Hepatocyte (in vitro differentiated cells): ENCODE data around the gene XIRP2. TPM values are rescaled to one million over a fixed set of nuclear protein-coding genes. Genes with fewer than 3 reads are reported as not detected.

Experiments
- DNase-seq: peaks from one replicate; pipeline ENCODE4 v3.0.0-alpha.2; 2016; ENCODE audit warnings: low spot score
- H2AFZ ChIP-seq: fragments of 200-600 bp; sonication (generic); 2 replicates; pipeline ENCODE4 v1.6.0; 2016; ENCODE audit warnings: antibody characterized with exemption, mild to moderate bottlenecking
- H3K27ac ChIP-seq: fragments of 200-600 bp; sonication (generic); 2 replicates; pipeline ENCODE4 v1.5.1; 2016; ENCODE audit warnings: mild to moderate bottlenecking
- H3K27me3 ChIP-seq: fragments of 200-600 bp; sonication (generic); 2 replicates; pipeline ENCODE4 v1.6.1; 2016
- H3K36me3 ChIP-seq: fragments of 200-600 bp; sonication (generic); replicated peaks from 2 replicates; pipeline ENCODE4 v1.5.1; 2016; ENCODE audit warnings: low read depth; ENCODE audit not compliant: insufficient read depth
- H3K4me1 ChIP-seq: fragments of 200-600 bp; sonication (generic); 2 replicates; pipeline ENCODE4 v1.5.1; 2016; ENCODE audit warnings: mild to moderate bottlenecking, moderate library complexity; ENCODE audit not compliant: insufficient read depth
- H3K4me2 ChIP-seq: fragments of 200-600 bp; sonication (generic); 2 replicates; pipeline ENCODE4 v1.6.0; 2016
- H3K4me3 ChIP-seq: fragments of 200-600 bp; sonication (generic); 2 replicates; pipeline ENCODE4 v1.5.1; 2016; ENCODE audit warnings: mild to moderate bottlenecking
- H3K79me2 ChIP-seq: fragments of 200-600 bp; sonication (generic); 2 replicates; pipeline ENCODE4 v1.6.0; 2017; ENCODE audit warnings: mild to moderate bottlenecking
- H3K9me2 ChIP-seq: fragments of 200-600 bp; sonication (generic); replicated peaks from 2 replicates; pipeline ENCODE4 v1.6.0; 2017; ENCODE audit warnings: mild to moderate bottlenecking; ENCODE audit not compliant: insufficient read depth
- H3K9me3 ChIP-seq: fragments of 200-600 bp; sonication (generic); 2 replicates; pipeline ENCODE4 v1.5.1; 2016; ENCODE audit warnings: low read depth, mild to moderate bottlenecking
- H4K20me1 ChIP-seq: fragments of 200-600 bp; sonication (generic); 2 replicates; pipeline ENCODE4 v1.6.0; 2016; ENCODE audit warnings: mild to moderate bottlenecking; ENCODE audit not compliant: insufficient read depth, poor library complexity, severe bottlenecking
- CTCF ChIP-seq: fragments of 200-600 bp; sonication (generic); IDR thresholded peaks from 2 replicates; pipeline ENCODE4 v1.5.1; 2016; ENCODE audit warnings: antibody characterized with exemption, mild to moderate bottlenecking; ENCODE audit not compliant: poor library complexity
- EZH2 ChIP-seq: fragments of 200-600 bp; sonication (generic); IDR thresholded peaks from 2 replicates; pipeline ENCODE4 v1.6.1; 2016; ENCODE audit warnings: antibody characterized with exemption, mild to moderate bottlenecking, borderline replicate concordance
- EZH2phosphoT487 ChIP-seq: fragments of 200-600 bp; sonication (generic); IDR thresholded peaks from one replicate; pipeline ENCODE4 v1.6.1; 2018; ENCODE audit warnings: antibody characterized with exemption, mild to moderate bottlenecking, low read depth, moderate library complexity; ENCODE audit not compliant: unreplicated experiment, severe bottlenecking
- WGBS: methylation state at CpG from one replicate; pipeline ENCODE4 v1.1.6; 2016; ENCODE audit warnings: low lambda C conversion rate; ENCODE audit errors: missing lambda C conversion rate; 5-methylcytosine and 5-hydroxymethylcytosine counted together
- polyA plus RNA-seq: library from polyadenylated mRNA; unstranded; fragments of >200 nt; fragmentation: Nextera tagmentation; extraction: Ambion mirVana; gene quantifications from 2 replicates; pipeline ENCODE4 v1.2.1, GENCODE V29; 2016
- total RNA-seq: library from RNA; depleted of rRNA; stranded (reverse); fragments of >200 nt; gene quantifications from 2 replicates; pipeline ENCODE4 v1.2.3, GENCODE V29; 2014

XIRP2 gene
- total and polyA plus RNA-seq, 2 experiments from 2014 or later = not detected

- H3K27me3 ChIP-seq = no peaks in the 10 kb centered on the region
- peaks cover 3% of the 10 kb centered on the region for H3K9me3 ChIP-seq
- no peak overlapping the region for H3K4me2 ChIP-seq
- WGBS = 85% methylated on average over 1 of the region's 1 CpG
- no peak overlapping the region for H2AFZ ChIP-seq
- no peaks in the 10 kb centered on the region for H4K20me1 ChIP-seq
- no peak overlapping the region for H3K27ac ChIP-seq
- H3K4me1 ChIP-seq = no peaks in the 10 kb centered on the region
- H3K9me2 ChIP-seq = no peaks in the 10 kb centered on the region
- H3K79me2 ChIP-seq = no peaks in the 10 kb centered on the region
- DNase-seq = no peak
- H3K36me3 ChIP-seq = no peaks in the 10 kb centered on the region
- H3K4me3 ChIP-seq = no peak overlapping the region
- TF ChIP-seq EZH2 = no peak
- no peak for TF ChIP-seq CTCF
- TF ChIP-seq EZH2phosphoT487 = no peak
These were observed 44.2 kb upstream of the XIRP2 start for GRCh38 chr2:166844111-166844510.

GRCh38 chr2:166862468-166863132 is 25.7 kb upstream of the XIRP2 start:
- Histone ChIP-seq H4K20me1 (no peaks in the 10 kb centered on the region), H3K27ac (no peak overlapping the region), H3K4me3 (no peak overlapping the region), H3K79me2 (no peaks in the 10 kb centered on the region), H3K27me3 (no peaks in the 10 kb centered on the region), H3K4me1 (no peaks in the 10 kb centered on the region), H3K36me3 (no peaks in the 10 kb centered on the region), H2AFZ (no peak overlapping the region), H3K9me2 (no peaks in the 10 kb centered on the region), H3K4me2 (no peak overlapping the region), H3K9me3 (no peaks in the 10 kb centered on the region)
- DNase-seq = no peak
- WGBS = 65% methylated on average over 6 of the region's 6 CpGs
- no peak for TF ChIP-seq CTCF
- TF ChIP-seq EZH2phosphoT487 = no peak
- TF ChIP-seq EZH2 = no peak

GRCh38 chr2:166867874-166868514 is 20.3 kb upstream of the XIRP2 start:
- no peak for DNase-seq
- no peak overlapping the region for H3K4me3 ChIP-seq
- H3K9me3 ChIP-seq = no peaks in the 10 kb centered on the region
- no peaks in the 10 kb centered on the region for H3K9me2 ChIP-seq
- no peaks in the 10 kb centered on the region for H3K36me3 ChIP-seq
- H3K4me2 ChIP-seq = no peak overlapping the region
- H3K27ac ChIP-seq = no peak overlapping the region
- no peaks in the 10 kb centered on the region for H3K79me2 ChIP-seq
- H3K27me3 ChIP-seq = no peaks in the 10 kb centered on the region
- H3K4me1 ChIP-seq = no peaks in the 10 kb centered on the region
- H2AFZ ChIP-seq = no peak overlapping the region
- H4K20me1 ChIP-seq = no peaks in the 10 kb centered on the region
- 66% methylated on average over 10 of the region's 10 CpGs for WGBS
- TF ChIP-seq EZH2phosphoT487 = no peak
- TF ChIP-seq EZH2 = no peak
- no peak for TF ChIP-seq CTCF
